Inflammatory macrophage treated with lipopolysaccharide for 4 hours (primary cell): Measurements from ENCODE around the gene PRKRIP1.
"Not testable (repeated sequence)": the region's sequence is repeated elsewhere in the genome, so short reads cannot be mapped to it uniquely, and the experiment has no call there.

ENCODE experiments used
- DNase-seq: peaks from one replicate; pipeline ENCODE4 v3.0.0-alpha.2; 2020

Gene PRKRIP1

DNA sequence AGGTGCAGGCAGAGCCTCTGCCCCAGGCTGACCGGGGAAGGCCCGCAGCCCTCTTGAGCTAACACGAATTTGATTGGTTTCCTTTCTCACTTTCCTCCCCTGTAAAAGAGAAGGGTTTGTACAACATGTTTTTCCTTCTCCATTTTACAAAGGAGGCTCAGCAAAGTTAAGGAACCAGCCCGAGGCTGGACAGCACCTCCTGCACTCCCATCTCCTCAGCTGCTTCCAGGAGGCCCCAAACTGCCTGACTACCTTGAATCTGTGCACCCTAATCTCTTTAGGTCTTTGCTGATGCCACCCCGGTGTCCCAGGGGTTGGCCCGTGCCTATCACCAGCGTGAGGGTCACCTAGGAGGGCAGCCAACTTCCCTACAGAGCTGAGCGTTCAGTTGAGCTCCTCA lies 64.3 kb downstream of the PRKRIP1 start:
- DNase-seq = no peak

- peak; percentile 2 for DNase-seq
Measured at GRCh38 chr7:102463841-102464576, 67.8 kb downstream of the PRKRIP1 start.

DNA sequence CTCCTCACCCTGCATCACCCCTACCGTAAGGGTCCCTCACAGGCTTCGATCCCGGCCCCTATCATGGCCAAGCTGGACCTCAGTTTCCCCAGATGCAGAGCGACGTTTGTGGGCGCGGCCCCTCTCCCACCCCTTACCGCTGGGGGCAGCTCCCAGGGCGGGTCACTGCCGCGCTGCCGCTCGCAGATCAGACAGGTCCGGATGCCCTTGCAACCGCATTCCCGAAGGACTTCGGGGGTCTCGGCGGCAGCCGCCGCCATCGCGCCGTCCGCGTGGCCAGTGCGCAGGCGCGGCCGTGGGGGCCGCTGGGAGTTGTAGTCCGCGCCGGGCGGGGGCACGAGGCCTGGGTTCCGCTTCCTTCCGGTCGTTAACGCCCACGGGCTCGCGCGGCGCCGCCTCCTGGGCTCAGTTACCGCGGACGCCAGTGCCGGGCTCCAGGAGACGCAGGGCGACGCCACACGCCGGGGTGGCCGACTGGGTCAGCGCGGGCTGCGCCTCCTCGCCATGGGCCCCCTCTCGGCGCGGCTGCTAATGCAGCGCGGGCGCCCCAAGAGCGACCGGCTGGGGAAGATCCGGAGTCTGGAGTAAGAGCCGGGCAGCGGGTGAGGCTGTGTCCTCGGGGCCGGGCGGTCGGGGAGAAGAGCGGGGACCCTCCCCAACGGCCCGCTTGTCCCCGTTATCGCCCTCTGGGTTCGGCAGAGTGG lies 68.6 kb downstream of the PRKRIP1 start, which contains the start of the genes ALKBH4 and LRWD1:
ALKBH4 (minus strand) TSS at position 287 of the 704 bp plus-strand sequence; CDS start at position 260, 27 bp downstream.
LRWD1 (plus strand) TSS at position 408 of the 704 bp plus-strand sequence; CDS start at position 505, 97 bp downstream.
- DNase-seq = peak; percentile 98

DNA sequence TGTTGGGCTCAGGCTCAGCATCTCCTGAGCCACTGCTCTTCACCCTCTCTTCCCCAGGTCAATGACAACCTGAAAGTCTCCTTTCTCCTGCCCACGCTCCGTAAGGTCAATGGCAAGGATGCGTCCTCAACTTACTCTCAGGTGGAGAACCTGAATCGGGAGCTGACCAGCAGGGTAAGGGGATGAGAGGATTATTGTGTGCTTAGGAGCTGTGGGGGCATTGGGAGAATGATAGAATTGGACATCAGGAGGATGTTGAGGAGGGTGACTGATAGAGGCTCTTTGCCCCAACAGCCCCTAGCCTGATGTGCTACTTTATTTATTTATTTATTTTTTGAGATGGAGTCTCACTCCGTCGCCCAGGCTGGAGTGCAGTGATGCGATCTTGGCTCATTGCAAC lies 69.9 kb downstream of the PRKRIP1 start:
- DNase-seq = no peak

- DNase-seq = no peak
Measured at GRCh38 chr7:102467581-102468477, 71.7 kb downstream of the PRKRIP1 start.

DNA sequence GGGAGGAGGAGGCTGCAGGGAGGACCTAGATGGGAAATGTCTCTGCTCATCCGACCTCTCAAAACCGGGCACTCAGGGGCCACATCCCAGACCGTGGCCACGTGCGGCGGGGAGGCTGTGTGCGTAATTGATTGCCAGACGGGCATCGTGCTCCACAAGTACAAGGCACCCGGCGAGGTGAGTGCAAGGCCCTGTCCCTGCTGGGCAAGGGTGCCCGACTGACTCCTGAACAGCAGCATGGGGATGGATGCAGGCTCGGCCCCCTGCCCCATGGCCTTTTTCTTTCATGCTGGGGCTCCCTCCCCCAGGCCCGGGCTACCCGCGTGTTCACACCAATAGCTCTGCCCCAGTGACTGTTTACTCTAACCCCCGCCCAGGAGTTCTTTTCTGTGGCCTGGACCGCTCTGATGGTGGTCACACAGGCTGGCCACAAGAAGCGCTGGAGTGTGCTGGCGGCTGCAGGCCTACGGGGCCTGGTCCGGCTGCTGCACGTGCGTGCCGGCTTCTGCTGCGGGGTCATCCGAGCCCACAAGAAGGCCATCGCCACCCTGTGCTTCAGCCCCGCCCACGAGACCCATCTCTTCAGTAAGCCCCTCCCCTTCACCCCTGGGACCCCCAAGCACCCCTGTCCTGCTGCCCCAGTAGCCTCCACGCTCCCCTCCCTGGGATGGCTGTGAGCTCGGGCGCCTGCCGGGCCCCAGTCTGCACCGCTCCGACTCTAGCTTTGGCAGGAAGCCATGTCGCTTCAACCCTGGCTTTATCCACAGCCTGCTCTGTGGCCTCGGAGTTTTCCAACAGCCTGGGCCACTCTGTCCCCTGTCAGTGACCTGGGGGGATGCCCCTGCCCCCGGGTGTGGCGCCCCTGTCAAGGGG lies 72.6 kb downstream of the PRKRIP1 start:
- no peak for DNase-seq

- DNase-seq = no peak
Measured at GRCh38 chr7:102469351-102469971, 73.3 kb downstream of the PRKRIP1 start.

DNA sequence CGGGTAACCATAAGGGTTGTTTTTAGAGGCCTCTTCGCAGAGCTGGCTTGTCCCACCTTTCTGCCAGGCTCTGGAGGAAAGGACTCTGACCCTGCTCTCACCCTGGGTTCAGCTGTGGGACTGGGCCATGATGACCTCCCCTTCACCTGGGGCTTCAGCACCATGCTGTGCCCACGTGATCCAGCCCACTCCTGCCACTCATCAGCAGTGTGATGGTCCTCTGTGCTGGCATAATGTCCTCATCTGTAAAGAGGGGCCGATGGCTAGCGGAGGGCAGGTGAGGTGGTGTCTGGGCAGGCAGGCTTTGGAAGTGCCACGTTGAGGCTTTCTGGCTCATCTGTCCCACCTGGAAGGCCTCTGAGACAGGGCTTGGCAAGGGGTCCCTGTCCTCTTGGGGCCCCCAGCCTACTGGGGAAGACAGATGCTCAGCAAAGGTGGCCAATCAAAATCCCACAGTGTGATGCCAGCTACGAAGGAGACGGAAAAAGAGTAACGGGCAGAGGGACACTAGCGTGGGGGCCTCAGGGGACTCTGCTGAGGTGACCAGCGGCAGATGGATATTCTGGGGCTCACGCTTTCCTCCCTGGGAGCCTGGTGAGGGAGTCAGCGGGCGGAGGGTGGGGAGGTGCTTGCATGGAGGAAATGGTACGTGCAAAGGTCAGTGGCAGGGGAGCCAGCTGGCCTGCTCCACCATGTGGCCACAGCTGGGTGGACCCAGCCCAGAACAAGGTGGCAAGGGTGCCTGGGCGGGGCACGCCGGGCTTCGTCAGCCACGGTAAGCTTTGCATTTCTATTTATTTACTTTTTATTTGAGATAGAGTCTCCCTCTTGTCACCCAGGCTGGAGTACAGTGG lies 74.0 kb downstream of the PRKRIP1 start:
- no peak for DNase-seq

DNA sequence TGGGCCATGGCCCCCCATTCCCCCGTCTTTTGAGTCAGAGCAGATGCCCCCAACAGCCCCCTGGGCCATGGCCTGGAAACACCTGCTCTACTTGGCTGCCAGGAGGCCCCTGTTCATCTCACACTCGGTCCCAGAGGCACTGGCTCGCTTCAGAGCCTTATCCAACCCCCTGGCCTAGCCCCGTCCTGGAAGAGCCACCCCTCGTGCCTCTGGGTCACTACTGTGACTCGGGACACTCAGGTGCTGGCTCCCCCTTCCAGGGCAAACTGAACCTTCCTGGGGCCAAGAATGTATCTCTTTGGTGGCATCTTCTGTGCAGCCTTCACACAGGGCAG lies 75.6 kb downstream of the PRKRIP1 start:
- DNase-seq = no peak

- no peak for DNase-seq
Measured at GRCh38 chr7:102472126-102473041, 76.2 kb downstream of the PRKRIP1 start.

DNA sequence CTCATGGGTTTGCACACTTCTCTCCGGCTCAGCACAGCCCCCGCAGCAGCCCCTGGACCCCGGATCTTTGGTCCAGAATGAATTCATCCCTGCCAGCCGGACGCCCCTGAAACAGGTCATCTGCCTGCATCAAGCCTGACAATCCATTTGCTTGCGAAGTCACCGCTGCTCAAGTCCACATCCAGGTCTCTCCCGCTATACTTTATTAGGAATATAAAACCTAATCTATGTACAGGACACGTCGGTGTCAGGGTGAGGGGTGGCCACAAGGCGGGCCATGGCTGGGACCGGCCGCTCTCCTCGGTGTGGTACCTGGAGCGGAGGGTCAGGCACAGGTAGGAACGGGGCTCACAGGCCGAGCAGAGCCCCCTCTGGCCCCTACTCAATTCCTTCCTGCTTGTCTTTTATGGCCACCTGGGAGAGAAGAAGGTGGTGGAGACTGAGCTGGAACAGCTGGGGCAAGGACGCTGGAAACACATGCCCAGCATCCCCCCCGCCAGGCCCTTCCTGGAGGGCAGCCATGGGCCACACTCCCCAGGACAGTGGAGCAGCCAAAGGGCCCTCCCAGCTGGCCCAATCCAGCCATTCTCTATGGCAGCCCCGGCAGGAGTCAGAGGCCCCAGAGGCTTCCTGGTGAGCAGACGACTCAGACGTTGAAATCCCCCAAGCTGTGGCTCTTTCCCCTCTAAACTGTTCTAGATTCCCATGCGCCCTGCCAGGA lies 77.3 kb downstream of the PRKRIP1 start:
- DNase-seq = no peak

DNA sequence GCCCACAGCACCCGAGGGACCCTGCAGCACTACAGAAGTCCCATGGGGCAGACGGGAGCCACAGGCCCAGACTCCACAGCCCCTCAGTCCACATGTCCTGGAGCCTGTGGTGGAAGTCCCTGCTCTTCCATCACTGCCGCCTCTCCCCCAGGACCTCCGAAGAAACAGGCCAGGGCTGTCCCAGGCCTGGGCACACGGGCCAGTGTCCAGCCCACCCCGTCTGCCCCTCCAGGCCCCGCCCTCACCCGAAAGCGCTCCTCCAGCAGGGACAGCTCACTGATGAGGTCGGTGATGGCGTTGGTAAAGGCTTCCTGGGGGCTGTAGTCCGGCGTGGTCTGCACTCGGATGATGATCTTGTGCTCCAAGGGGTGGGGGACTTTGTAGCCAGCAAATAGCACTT lies 78.0 kb downstream of the PRKRIP1 start:
- not testable (repeated sequence) for DNase-seq

- DNase-seq = not testable (repeated sequence)
Measured at GRCh38 chr7:102474736-102475435, 78.7 kb downstream of the PRKRIP1 start.
